Hindlimb muscle (tissue), 1 donor: ENCODE data around the gene FGD2. TPM values are rescaled to one million over a fixed set of nuclear protein-coding genes. Genes with fewer than 3 reads are reported as not detected.
A peak's percentile ranks its signal among the peaks of the same experiment; 100 is the strongest.
"Not testable (repeated sequence)": the region's sequence is repeated elsewhere in the genome, so short reads cannot be mapped to it uniquely, and the experiment has no call there.

ENCODE experiments used
- DNase-seq: peaks from one replicate; pipeline ENCODE4 v3.0.0-alpha.2; 2013
- polyA plus RNA-seq: library from polyadenylated mRNA; unstranded; fragments of 120-200 nt; gene quantifications from one replicate; pipeline ENCODE4 v1.2.1, GENCODE V29; 2013; ENCODE audit not compliant: insufficient read length

FGD2 gene
- polyA plus RNA-seq, 1 donor, result 5.7 TPM

- no peak for DNase-seq
Observed at GRCh38 chr6:37039958-37040357, 34.5 kb downstream of the FGD2 start.

- DNase-seq, result no peak
Observed at GRCh38 chr6:37041521-37041920, 36.1 kb downstream of the FGD2 start.

- no peak for DNase-seq
Observed at GRCh38 chr6:37042150-37042549, 36.7 kb downstream of the FGD2 start.

GRCh38 chr6:37043091-37043490 is 37.6 kb downstream of the FGD2 start:
- not testable (repeated sequence) for DNase-seq

- DNase-seq, result no peak
Observed at GRCh38 chr6:37047346-37047688, 41.9 kb downstream of the FGD2 start.

- no peak for DNase-seq
Observed at GRCh38 chr6:37047689-37048402, 42.4 kb downstream of the FGD2 start.

GRCh38 chr6:37048403-37048850 is 43.0 kb downstream of the FGD2 start:
- no peak for DNase-seq

GRCh38 chr6:37048851-37049757 is 43.6 kb downstream of the FGD2 start:
- DNase-seq, result peak; percentile 62

GRCh38 chr6:37049758-37050044 is 44.2 kb downstream of the FGD2 start:
- no peak for DNase-seq

- no peak for DNase-seq
Observed at GRCh38 chr6:37050045-37050853, 44.8 kb downstream of the FGD2 start.

- no peak for DNase-seq
Observed at GRCh38 chr6:37050854-37051137, 45.3 kb downstream of the FGD2 start.

- DNase-seq, result peak; percentile 84
Observed at GRCh38 chr6:37051138-37052026, 45.9 kb downstream of the FGD2 start.

GRCh38 chr6:37052027-37052628 is 46.7 kb downstream of the FGD2 start:
- no peak for DNase-seq

GRCh38 chr6:37053683-37054082 is 48.2 kb downstream of the FGD2 start:
- no peak for DNase-seq

GRCh38 chr6:37054171-37054570 is 48.7 kb downstream of the FGD2 start:
- no peak for DNase-seq

- DNase-seq, result no peak
Observed at GRCh38 chr6:37054580-37054979, 49.1 kb downstream of the FGD2 start.

- no peak for DNase-seq
Observed at GRCh38 chr6:37056112-37056403, 50.6 kb downstream of the FGD2 start.

GRCh38 chr6:37056439-37057127 is 51.1 kb downstream of the FGD2 start:
- DNase-seq, result no peak

- DNase-seq, result no peak
Observed at GRCh38 chr6:37057128-37057471, 51.6 kb downstream of the FGD2 start.

- DNase-seq, result no peak
Observed at GRCh38 chr6:37057678-37058077, 52.2 kb downstream of the FGD2 start.

GRCh38 chr6:37058084-37058586 is 52.7 kb downstream of the FGD2 start:
- no peak for DNase-seq

- not testable (repeated sequence) for DNase-seq
Observed at GRCh38 chr6:37058984-37059343, 53.5 kb downstream of the FGD2 start.
